HEK293 (cell line): Measurements from ENCODE around the gene MBD3L1.

ENCODE experiments used
- CTCF ChIP-seq: fragments of 450-650 bp; formaldehyde crosslinking; IDR thresholded peaks from 2 replicates; pipeline ENCODE4 v1.5.1; 2016; ENCODE audit warnings: missing biosample characterization, missing genetic modification characterization
- ELK4 ChIP-seq: IDR thresholded peaks from 2 replicates; pipeline ENCODE4 v1.6.1; 2011; ENCODE audit warnings: mild to moderate bottlenecking, low read depth, low read length, borderline replicate concordance
- HOXA7 ChIP-seq: sonication (generic); formaldehyde crosslinking; IDR thresholded peaks from 2 replicates; pipeline ENCODE4 v1.8.1; 2022; ENCODE audit warnings: missing genetic modification reagents, borderline replicate concordance
- KLF16 ChIP-seq: fragments of 450-650 bp; formaldehyde crosslinking; IDR thresholded peaks from 2 replicates; pipeline ENCODE4 v1.5.1; 2017; ENCODE audit warnings: missing biosample characterization, missing genetic modification characterization
- OVOL3 ChIP-seq: fragments of 450-650 bp; formaldehyde crosslinking; IDR thresholded peaks from 2 replicates; pipeline ENCODE4 v1.5.1; 2016; ENCODE audit warnings: missing biosample characterization, missing genetic modification characterization
- REST ChIP-seq: fragments of 450-650 bp; formaldehyde crosslinking; IDR thresholded peaks from 2 replicates; pipeline ENCODE4 v1.5.1; 2016; ENCODE audit warnings: missing biosample characterization, missing genetic modification characterization
- ZFP37 ChIP-seq: fragments of 450-650 bp; formaldehyde crosslinking; IDR thresholded peaks from 2 replicates; pipeline ENCODE4 v1.5.1; 2016; ENCODE audit warnings: missing biosample characterization, missing genetic modification characterization
- ZNF10 ChIP-seq: fragments of 450-650 bp; formaldehyde crosslinking; IDR thresholded peaks from 2 replicates; pipeline ENCODE4 v1.5.1; 2017; ENCODE audit warnings: missing biosample characterization, missing genetic modification characterization
- ZNF513 ChIP-seq: fragments of 450-650 bp; IDR thresholded peaks from 2 replicates; pipeline ENCODE4 v1.5.1; 2018; ENCODE audit warnings: missing biosample characterization, missing genetic modification characterization
- ZNF530 ChIP-seq: fragments of 450-650 bp; formaldehyde crosslinking; IDR thresholded peaks from 2 replicates; pipeline ENCODE4 v1.5.1; 2016; ENCODE audit warnings: low read depth, missing biosample characterization, missing genetic modification characterization
- ZNF610 ChIP-seq: fragments of 450-650 bp; formaldehyde crosslinking; IDR thresholded peaks from 2 replicates; pipeline ENCODE4 v1.5.1; 2016; ENCODE audit warnings: missing biosample characterization, missing genetic modification characterization, borderline replicate concordance
- ZNF707 ChIP-seq: fragments of 450-650 bp; formaldehyde crosslinking; IDR thresholded peaks from 2 replicates; pipeline ENCODE4 v1.5.1; 2016; ENCODE audit warnings: missing biosample characterization, missing genetic modification characterization
- ZSCAN18 ChIP-seq: fragments of 450-650 bp; formaldehyde crosslinking; IDR thresholded peaks from 2 replicates; pipeline ENCODE4 v1.5.1; 2016; ENCODE audit warnings: missing biosample characterization, missing genetic modification characterization

- TF ChIP-seq REST (tag by site-specific recombination) (no peak), CTCF (tag by site-specific recombination) (peak; percentile 86), OVOL3 (no peak), ZNF513 (tag by site-specific recombination) (no peak), ZFP37 (no peak), ZSCAN18 (tag by site-specific recombination) (no peak), ZNF707 (tag by site-specific recombination) (no peak), KLF16 (tag by site-specific recombination) (peak; percentile 95), ZNF530 (tag by site-specific recombination) (no peak), ZNF610 (tag by site-specific recombination) (no peak), HOXA7 (CRISPR knock-in tag) (no peak), ZNF10 (tag by site-specific recombination) (no peak), ELK4 (no peak)
Measured at GRCh38 chr19:8832132-8833021, at the start of gene MBD3L1, which contains the start of gene ZNF558.
